Endodermal cell (in vitro differentiated cells): ENCODE results near the gene USO1. TPM values are rescaled to one million over a fixed set of nuclear protein-coding genes. Genes with fewer than 3 reads are reported as not detected.

Experiments
- DNase-seq: peaks from one replicate; pipeline ENCODE4 v3.0.0-alpha.2; 2017
- H3K27ac ChIP-seq: 2 replicates; pipeline ENCODE4 v1.5.1; 2013; ENCODE audit warnings: mild to moderate bottlenecking, low read depth, low read length, moderate library complexity
- H3K27me3 ChIP-seq: 2 replicates; pipeline ENCODE4 v1.6.1; 2013; ENCODE audit warnings: mild to moderate bottlenecking, low read length, moderate library complexity; ENCODE audit not compliant: insufficient read depth, control insufficient read depth, poor library complexity, severe bottlenecking
- H3K36me3 ChIP-seq: 2 replicates; pipeline ENCODE4 v1.7.0; 2013; ENCODE audit warnings: mild to moderate bottlenecking, low read length, moderate library complexity; ENCODE audit not compliant: control insufficient read depth, insufficient read depth
- H3K4me1 ChIP-seq: one replicate; pipeline ENCODE4 v1.7.0; 2013; ENCODE audit warnings: low read length; ENCODE audit not compliant: control insufficient read depth, insufficient read depth
- H3K4me3 ChIP-seq: 2 replicates; pipeline ENCODE4 v1.5.1; 2013; ENCODE audit warnings: mild to moderate bottlenecking, low read length, moderate library complexity
- H3K9ac ChIP-seq: 2 replicates; pipeline ENCODE4 v1.6.1; 2013; ENCODE audit warnings: mild to moderate bottlenecking, low read length, moderate library complexity; ENCODE audit not compliant: poor library complexity, severe bottlenecking; ENCODE audit errors: extremely low read depth
- H3K9me3 ChIP-seq: 2 replicates; pipeline ENCODE4 v1.6.1; 2013; ENCODE audit warnings: mild to moderate bottlenecking, low read length, moderate library complexity; ENCODE audit not compliant: control insufficient read depth
- H3K27ac Mint-ChIP-seq: 2 replicates; pipeline ENCODE4 v1.8.0; 2020; ENCODE audit warnings: mixed read lengths
- H3K27me3 Mint-ChIP-seq: 2 replicates; pipeline ENCODE4 v1.8.0; 2021; ENCODE audit warnings: mild to moderate bottlenecking, mixed read lengths; ENCODE audit not compliant: insufficient read depth
- H3K36me3 Mint-ChIP-seq: 2 replicates; pipeline ENCODE4 v1.8.0; 2020; ENCODE audit warnings: low read depth, mixed read lengths
- H3K4me1 Mint-ChIP-seq: 2 replicates; pipeline ENCODE4 v1.8.0; 2020; ENCODE audit warnings: mixed read lengths
- H3K4me3 Mint-ChIP-seq: 2 replicates; pipeline ENCODE4 v1.8.0; 2020; ENCODE audit warnings: mild to moderate bottlenecking, moderate library complexity, mixed read lengths
- H3K9me3 Mint-ChIP-seq: 2 replicates; pipeline ENCODE4 v1.8.0; 2020; ENCODE audit warnings: mild to moderate bottlenecking, mixed read lengths
- WGBS, 2 experiments: methylation state at CpG; one replicate each; pipeline versions ENCODE4 v1.1.5 to v1.1.7; 2013; ENCODE audit warnings: missing lambda C conversion rate in 2 of 2, mixed read lengths in 1 of 2; ENCODE audit not compliant: insufficient coverage in 1 of 2, insufficient read length in 1 of 2; 5-methylcytosine and 5-hydroxymethylcytosine counted together
- total RNA-seq, 2 donors: library from RNA; stranded (reverse); fragmentation: NEBNext Ultra II Directional in 1 of 2; extraction: Animal tissue kit (Norgen Biotek cat#: 25700) in 1 of 2; gene quantifications; 2 replicates in 1 of 2; 3 replicates in 1 of 2; pipeline ENCODE4 v1.2.1, GENCODE V29; 2021
- TF ChIP-seq, protein P1 (sequence below): fragments of 200-600 bp; sonication (generic); conservative IDR thresholded peaks from 2 replicates; pipeline ENCODE4 v1.5.0; 2021; ENCODE audit warnings: antibody characterized with exemption, mild to moderate bottlenecking

The USO1 gene
- total RNA-seq, 2 donors from 2014 or later = 74.5 to 75.1 TPM

DNA sequence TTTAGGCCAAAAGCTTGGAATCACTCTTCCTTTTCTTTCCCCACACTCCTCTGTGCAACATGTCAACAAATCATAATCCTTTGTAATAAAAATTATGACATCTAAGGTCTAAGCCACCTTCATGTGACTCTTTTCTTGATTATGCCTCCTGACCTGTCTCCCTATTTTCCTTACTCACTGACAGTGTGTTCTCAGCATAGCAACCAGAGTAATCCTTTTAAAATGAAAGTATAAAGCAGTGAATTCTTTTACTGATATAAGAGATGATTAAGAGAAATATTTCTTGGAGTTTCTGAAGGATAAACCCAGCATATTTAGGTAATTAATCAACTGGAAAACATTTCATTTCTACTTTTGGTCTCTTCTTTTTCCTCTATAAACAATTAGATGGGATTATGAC lies 44.7 kb downstream of the USO1 start:
- DNase-seq = no peak
- TF ChIP-seq, protein P1, sequence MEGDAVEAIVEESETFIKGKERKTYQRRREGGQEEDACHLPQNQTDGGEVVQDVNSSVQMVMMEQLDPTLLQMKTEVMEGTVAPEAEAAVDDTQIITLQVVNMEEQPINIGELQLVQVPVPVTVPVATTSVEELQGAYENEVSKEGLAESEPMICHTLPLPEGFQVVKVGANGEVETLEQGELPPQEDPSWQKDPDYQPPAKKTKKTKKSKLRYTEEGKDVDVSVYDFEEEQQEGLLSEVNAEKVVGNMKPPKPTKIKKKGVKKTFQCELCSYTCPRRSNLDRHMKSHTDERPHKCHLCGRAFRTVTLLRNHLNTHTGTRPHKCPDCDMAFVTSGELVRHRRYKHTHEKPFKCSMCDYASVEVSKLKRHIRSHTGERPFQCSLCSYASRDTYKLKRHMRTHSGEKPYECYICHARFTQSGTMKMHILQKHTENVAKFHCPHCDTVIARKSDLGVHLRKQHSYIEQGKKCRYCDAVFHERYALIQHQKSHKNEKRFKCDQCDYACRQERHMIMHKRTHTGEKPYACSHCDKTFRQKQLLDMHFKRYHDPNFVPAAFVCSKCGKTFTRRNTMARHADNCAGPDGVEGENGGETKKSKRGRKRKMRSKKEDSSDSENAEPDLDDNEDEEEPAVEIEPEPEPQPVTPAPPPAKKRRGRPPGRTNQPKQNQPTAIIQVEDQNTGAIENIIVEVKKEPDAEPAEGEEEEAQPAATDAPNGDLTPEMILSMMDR = no peak
- Mint-ChIP-seq H3K4me3 (no peak overlapping the region), H3K27ac (no peak overlapping the region), H3K36me3 (peaks cover 37% of the 10 kb centered on the region), H3K4me1 (peaks cover 9% of the 10 kb centered on the region), H3K27me3 (no peaks in the 10 kb centered on the region), H3K9me3 (no peaks in the 10 kb centered on the region)
- Histone ChIP-seq H3K9me3 (no peaks in the 10 kb centered on the region), H3K4me1 (peaks cover 3% of the 10 kb centered on the region), H3K27me3 (peaks cover 17% of the 10 kb centered on the region), H3K27ac (no peak overlapping the region), H3K9ac (no peak overlapping the region), H3K4me3 (no peak overlapping the region), H3K36me3 (peaks cover 66% of the 10 kb centered on the region)

DNA sequence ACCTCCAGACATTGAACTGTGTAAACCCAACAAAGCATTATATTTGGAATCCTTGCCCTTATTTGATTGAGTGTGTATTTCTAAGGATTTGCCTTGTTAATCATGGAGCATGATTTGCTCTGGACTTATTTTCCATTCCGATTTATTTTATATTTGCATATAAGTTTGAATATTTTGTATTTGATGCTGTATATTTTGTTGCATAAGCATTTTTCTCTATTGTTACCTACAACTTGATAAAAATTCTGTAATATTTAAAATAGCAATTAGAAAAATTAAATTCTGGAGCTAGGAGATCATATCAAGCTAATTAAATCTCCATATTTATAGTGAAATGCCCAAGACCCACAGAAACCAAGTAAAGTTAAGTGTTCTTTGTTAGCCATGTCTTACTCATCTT lies 47.2 kb downstream of the USO1 start:
- Histone ChIP-seq H3K4me3 (no peak overlapping the region), H3K27me3 (peaks cover 9% of the 10 kb centered on the region), H3K4me1 (no peaks in the 10 kb centered on the region), H3K36me3 (peaks cover 89% of the 10 kb centered on the region), H3K9me3 (no peaks in the 10 kb centered on the region), H3K27ac (no peak overlapping the region), H3K9ac (no peak overlapping the region)
- Mint-ChIP-seq H3K27ac (no peak overlapping the region), H3K27me3 (no peaks in the 10 kb centered on the region), H3K36me3 (peaks cover 59% of the 10 kb centered on the region), H3K9me3 (no peaks in the 10 kb centered on the region), H3K4me3 (no peak overlapping the region), H3K4me1 (no peaks in the 10 kb centered on the region)
- WGBS, 2 experiments = no CpG with 5 or more reads among the region's 1 CpG
- DNase-seq = no peak
- TF ChIP-seq, protein P1 = no peak

DNA sequence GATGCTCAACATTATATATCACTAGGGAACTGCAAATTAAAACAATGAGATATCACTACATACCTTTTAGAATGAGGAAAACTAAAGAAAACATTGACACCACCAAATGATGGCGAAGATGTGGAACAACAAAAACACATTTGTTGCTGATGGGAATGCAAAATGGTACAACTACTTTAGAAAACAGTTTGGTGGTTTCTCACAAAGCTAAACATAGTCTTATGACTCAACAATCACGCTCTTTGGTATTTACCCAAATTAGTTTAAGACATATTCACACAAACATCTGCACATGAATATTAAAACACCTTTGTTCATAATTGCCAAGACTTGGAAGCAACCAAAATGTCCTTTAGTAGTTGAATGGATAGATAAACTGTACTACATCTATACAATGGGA lies 53.2 kb downstream of the USO1 start:
- no peak overlapping the region for H3K27ac Mint-ChIP-seq
- H3K9me3 Mint-ChIP-seq = no peaks in the 10 kb centered on the region
- Histone ChIP-seq H3K4me1 (no peaks in the 10 kb centered on the region), H3K27me3 (no peaks in the 10 kb centered on the region), H3K27ac (no peak overlapping the region), H3K9ac (no peak overlapping the region), H3K9me3 (peaks cover 7% of the 10 kb centered on the region), H3K36me3 (peaks cover 95% of the 10 kb centered on the region), H3K4me3 (no peak overlapping the region)
- no peaks in the 10 kb centered on the region for H3K27me3 Mint-ChIP-seq
- TF ChIP-seq, protein P1 = no peak
- H3K4me3 Mint-ChIP-seq = no peak overlapping the region
- H3K4me1 Mint-ChIP-seq = no peaks in the 10 kb centered on the region
- WGBS, 2 experiments = 96 to 100% methylated on average over 2 of the region's 2 CpGs
- H3K36me3 Mint-ChIP-seq = peaks cover 64% of the 10 kb centered on the region
- no peak for DNase-seq
